GM18873 (cell line): ENCODE results near the gene ITPR3.

Experiments
- ATAC-seq: cut with Tn5 transposase; IDR thresholded peaks from one replicate; pipeline ENCODE4 v1.9.1; 2021; ENCODE audit warnings: mild to moderate bottlenecking, moderate library complexity, moderate number of reproducible peaks; ENCODE audit not compliant: unreplicated experiment, low FRiP score

The ITPR3 gene

GRCh38 chr6:33633462-33634158, 12.5 kb downstream of the ITPR3 start:
- ATAC-seq = no peak

DNA sequence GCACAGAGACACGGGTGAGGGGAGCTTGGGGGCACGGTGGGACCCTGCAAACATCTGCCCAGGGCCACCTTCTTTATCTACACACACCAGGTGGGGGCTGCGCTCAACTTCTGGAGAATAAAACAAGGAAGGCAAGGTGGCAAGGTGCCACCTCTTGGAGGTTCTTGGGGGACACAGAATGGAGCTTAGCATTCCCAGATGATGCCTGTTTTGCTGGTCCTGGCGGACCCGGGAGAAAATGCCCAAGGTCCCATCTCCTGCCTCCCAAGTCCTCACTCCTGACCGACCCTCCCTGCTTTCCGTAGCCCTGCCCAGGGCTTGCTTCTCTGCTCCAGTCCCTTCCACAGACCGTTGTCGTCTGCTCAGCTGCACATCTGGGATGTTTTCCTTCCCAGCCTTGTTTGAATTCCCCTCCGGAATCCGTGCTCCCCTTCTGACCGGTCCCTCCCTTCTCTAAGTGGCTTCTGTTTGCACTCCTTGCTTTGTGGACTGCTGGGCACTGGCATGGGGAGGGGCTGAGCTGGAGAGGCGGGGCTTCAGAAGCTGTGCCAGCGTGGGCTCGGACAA, 13.1 kb downstream of the ITPR3 start:
- ATAC-seq = no peak

- no peak for ATAC-seq
Measured at GRCh38 chr6:33634946-33635345, 13.8 kb downstream of the ITPR3 start.

DNA sequence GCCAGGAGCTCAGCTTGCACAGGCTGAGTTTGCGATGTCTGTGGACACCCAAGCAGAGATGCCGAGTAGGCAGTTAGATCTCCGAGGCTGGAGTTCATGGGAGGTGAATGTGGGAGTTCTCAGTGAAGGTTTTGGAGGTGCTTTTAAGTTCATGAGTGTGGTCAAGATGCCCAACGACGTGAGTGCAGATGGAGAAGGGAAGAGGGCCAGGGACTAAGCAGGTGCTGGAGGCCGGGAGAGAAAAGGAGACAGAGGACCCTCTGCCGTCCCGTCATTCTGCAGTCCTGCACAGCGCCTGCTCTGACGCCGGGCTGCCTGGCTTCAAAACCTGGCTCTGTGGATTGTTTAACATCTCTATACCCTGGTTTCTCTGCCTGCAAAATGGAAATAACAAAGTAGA, 15.5 kb downstream of the ITPR3 start:
- ATAC-seq = no peak

- no peak for ATAC-seq
Measured at GRCh38 chr6:33638556-33638955, 17.4 kb downstream of the ITPR3 start.

DNA sequence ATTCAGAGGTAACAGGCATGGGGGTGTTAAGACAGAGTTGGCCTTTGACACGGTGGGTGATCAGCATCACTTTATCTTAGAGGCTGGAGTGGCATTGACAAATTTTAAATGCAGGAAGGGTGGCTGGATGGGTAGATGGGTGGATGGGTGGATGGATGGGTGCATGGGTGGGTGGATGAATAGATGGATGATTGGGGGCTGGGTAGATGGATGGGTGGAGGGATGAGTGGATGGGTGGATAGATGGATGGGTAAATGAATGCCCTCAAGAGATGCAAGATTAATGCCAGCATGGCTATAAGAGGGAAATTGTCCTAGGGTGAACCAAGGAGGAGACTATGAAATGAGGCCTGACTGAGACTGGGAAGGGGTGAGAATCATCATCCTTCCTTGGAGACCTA, 18.4 kb downstream of the ITPR3 start:
- no peak for ATAC-seq

- no peak for ATAC-seq
Measured at GRCh38 chr6:33640361-33640760, 19.2 kb downstream of the ITPR3 start.

DNA sequence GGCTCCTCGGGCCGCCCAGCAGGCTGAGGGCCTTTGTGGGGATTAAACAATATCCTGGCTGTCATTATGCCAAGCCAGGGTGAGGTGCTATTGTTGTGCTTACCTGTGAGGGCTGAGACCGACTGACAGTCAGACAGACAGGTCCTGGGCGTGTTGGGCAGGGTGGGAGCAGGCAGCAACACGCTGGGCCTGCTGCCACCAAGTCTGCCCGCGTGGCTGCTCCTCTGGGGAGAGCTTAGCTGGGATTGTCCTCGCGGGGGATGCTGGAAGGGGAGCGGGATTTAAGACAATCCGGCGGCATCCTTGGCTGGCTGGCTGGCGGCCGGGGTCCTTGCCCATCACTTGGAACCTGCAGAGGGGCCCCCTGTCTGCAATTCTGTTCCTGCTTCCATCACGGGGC, 20.0 kb downstream of the ITPR3 start:
- no peak for ATAC-seq

DNA sequence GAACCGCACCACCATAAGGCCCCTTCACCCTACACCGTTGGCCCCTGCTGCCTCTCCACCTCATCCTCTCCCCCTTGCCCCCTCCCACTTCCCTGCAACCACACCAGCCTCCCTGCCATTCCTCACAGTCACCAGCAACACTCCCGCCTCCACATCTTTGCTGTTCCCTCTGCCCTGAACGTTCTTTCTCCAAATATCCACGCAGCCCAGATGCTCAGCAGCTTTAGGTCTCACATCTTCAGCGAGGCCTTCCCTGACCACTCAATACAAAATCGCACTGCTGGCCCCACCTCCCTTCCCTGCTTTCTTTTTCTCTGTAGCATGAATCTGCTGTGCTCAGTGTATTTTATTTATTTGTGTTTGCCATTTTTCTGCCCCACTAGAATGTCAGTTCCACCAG, 20.5 kb downstream of the ITPR3 start:
- ATAC-seq = no peak

- no peak for ATAC-seq
Measured at GRCh38 chr6:33642897-33643296, 21.8 kb downstream of the ITPR3 start.

- ATAC-seq = no peak
Measured at GRCh38 chr6:33651403-33651802, 30.3 kb downstream of the ITPR3 start.

GRCh38 chr6:33652002-33652401, 30.9 kb downstream of the ITPR3 start:
- no peak for ATAC-seq

- no peak for ATAC-seq
Measured at GRCh38 chr6:33654831-33655554, 33.9 kb downstream of the ITPR3 start.

- ATAC-seq = no peak
Measured at GRCh38 chr6:33656844-33657243, 35.7 kb downstream of the ITPR3 start.

DNA sequence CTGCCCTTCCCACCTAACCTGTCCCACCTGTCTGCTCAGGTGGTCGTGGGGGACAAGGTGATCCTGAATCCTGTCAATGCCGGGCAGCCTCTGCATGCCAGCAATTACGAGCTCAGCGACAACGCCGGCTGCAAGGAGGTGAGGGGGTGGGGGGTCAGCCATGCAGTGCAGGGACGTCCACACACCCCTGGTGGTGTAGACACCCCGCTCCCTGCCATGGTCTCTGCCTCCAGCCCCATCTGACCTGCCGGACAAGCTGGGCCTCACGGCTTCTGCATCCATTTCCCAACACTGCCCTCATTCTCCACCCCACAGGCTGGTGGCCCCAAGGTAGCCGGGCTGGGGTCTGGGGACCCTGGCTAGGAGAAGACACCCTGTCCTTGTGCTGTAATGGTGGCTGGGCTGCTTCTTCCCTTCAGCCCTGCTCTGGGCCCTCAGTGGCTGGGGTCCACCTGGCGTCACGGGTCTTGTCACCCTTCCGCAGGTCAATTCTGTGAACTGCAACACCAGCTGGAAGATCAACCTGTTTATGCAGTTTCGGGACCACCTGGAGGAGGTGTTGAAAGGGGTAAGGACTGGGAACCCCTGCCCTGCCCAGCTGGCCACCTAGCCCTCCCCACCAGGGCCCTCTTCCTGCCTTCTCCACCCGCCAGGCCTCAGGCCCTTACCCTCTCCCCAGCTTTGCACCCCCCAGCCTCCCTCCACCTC, 38.0 kb downstream of the ITPR3 start:
- no peak for ATAC-seq

DNA sequence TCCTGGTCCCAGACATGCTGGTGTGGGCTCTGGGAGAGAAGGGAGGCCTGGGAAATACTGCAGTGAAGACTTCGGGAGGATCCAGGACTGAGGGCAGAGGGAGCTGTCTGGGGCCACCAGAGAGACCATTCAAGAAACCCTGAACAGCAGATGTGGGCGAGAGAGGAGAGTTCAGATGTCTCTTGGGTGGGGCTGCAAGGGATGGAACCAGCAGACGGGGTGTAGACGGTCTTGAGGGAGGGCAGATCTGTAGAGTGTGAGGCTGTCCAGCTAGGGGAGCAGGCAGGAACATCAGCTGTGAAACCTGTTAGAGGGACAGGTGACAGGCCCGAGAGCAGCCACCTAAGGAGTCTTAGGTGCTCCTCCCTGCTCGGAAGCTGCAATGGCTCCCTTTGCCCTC, 38.9 kb downstream of the ITPR3 start:
- no peak for ATAC-seq

GRCh38 chr6:33661106-33661838, 40.1 kb downstream of the ITPR3 start:
- no peak for ATAC-seq

GRCh38 chr6:33662318-33662717, 41.2 kb downstream of the ITPR3 start:
- ATAC-seq = no peak

DNA sequence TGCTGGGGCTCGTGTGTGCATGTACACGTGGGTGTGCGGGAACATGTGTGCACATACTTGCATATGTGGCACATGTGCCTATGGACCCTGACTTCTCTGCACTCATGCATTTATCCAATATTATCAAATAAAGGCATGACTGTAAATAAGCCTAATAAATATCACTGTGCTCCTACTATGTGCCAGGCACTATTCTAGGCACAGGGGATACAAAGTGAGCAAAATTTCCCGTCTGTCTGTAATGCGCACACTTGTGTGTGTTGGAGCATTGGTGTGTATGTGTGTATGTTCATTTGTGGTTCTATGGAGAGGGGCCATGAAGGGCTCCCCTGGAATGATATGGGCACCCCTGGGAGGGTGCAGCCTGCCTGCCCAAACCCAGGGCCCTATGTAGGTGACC, 41.9 kb downstream of the ITPR3 start:
- ATAC-seq = no peak

GRCh38 chr6:33663727-33664449, 42.8 kb downstream of the ITPR3 start:
- no peak for ATAC-seq
